H1 (cell line): ENCODE results near the gene STIL. TPM values are rescaled to one million over a fixed set of nuclear protein-coding genes. Genes with fewer than 3 reads are reported as not detected.
A peak's percentile ranks its signal among the peaks of the same experiment; 100 is the strongest.

Experiments used
- CTCF ChIA-PET: fragments of 300-600 bp; sonication (Branson Sonifier 250); formaldehyde crosslinking; loops from one replicate; lab custom pipeline; 2021; ENCODE audit not compliant: partially characterized antibody; lab: Charles Lee
- POLR2A ChIA-PET: fragments of 300-600 bp; sonication (Branson Sonifier 250); formaldehyde crosslinking; loops from one replicate; lab custom pipeline; 2021; ENCODE audit warnings: inconsistent platforms; ENCODE audit not compliant: partially characterized antibody; lab: Charles Lee
- DNase-seq, 2 experiments: peaks; one replicate each; pipeline versions ENCODE4 v3.0.0 to v3.0.0-alpha.2; 2010 to 2022; ENCODE audit warnings: low spot score in 2 of 2, low read depth in 1 of 2, mixed read lengths in 1 of 2
- FAIRE-seq: peaks from 2 replicates; lab custom pipeline; 2011; peaks lifted over from hg19 to GRCh38; lab: Jason Lieb, UNC
- H2AFZ ChIP-seq: 2 replicates; pipeline ENCODE4 v1.8.1; 2012; ENCODE audit warnings: low read length, inconsistent platforms
- H2AK5ac ChIP-seq: 2 replicates; pipeline ENCODE4 v1.6.1; 2013; ENCODE audit warnings: low read depth, low read length
- H2BK120ac ChIP-seq: replicated peaks from 2 replicates; pipeline ENCODE3; 2013; ENCODE audit warnings: low read depth, low read length, inconsistent platforms
- H2BK12ac ChIP-seq: 2 replicates; pipeline ENCODE4 v1.6.1; 2013; ENCODE audit warnings: low read depth, low read length
- H2BK15ac ChIP-seq: 2 replicates; pipeline ENCODE4 v1.6.1; 2013; ENCODE audit warnings: low read length
- H2BK20ac ChIP-seq: 2 replicates; pipeline ENCODE4 v1.6.1; 2013; ENCODE audit warnings: low read length
- H2BK5ac ChIP-seq: 2 replicates; pipeline ENCODE4 v1.6.1; 2013; ENCODE audit warnings: low read depth, low read length
- H3K14ac ChIP-seq: 2 replicates; pipeline ENCODE4 v1.6.1; 2013; ENCODE audit warnings: inconsistent platforms; ENCODE audit not compliant: insufficient read length
- H3K18ac ChIP-seq: 2 replicates; pipeline ENCODE4 v1.6.1; 2013; ENCODE audit warnings: low read length; ENCODE audit errors: extremely low read depth
- H3K23ac ChIP-seq: 2 replicates; pipeline ENCODE4 v1.6.1; 2013; ENCODE audit warnings: inconsistent platforms; ENCODE audit not compliant: insufficient read length
- H3K23me2 ChIP-seq: 2 replicates; pipeline ENCODE4 v1.6.1; 2013; ENCODE audit warnings: low read depth, low read length
- H3K27ac ChIP-seq: 2 replicates; pipeline ENCODE4 v1.6.1; 2011; ENCODE audit warnings: low read depth, low read length, inconsistent platforms
- H3K27me3 ChIP-seq, 4 experiments: replicated peaks in 1 of 4; 1 replicate in 1 of 4; 2 replicates in 3 of 4; pipeline versions ENCODE4 v1.6.1 to v1.8.1; 2011 to 2013; ENCODE audit warnings: low read length in 3 of 4, mild to moderate bottlenecking in 3 of 4, inconsistent platforms in 2 of 4, mixed read lengths in 2 of 4, moderate library complexity in 1 of 4; ENCODE audit not compliant: control insufficient read depth in 3 of 4, insufficient read depth in 3 of 4; ENCODE audit errors: extremely low read depth in 1 of 4
- H3K36me3 ChIP-seq, 4 experiments: 2 replicates each; pipeline versions ENCODE4 v1.6.1 to v1.8.1; 2011 to 2013; ENCODE audit warnings: mild to moderate bottlenecking in 4 of 4, low read length in 3 of 4, moderate library complexity in 2 of 4, control low read depth in 1 of 4, inconsistent platforms in 1 of 4; ENCODE audit not compliant: insufficient read depth in 4 of 4, control insufficient read depth in 2 of 4
- H3K4ac ChIP-seq: replicated peaks from 2 replicates; pipeline ENCODE3; 2013; ENCODE audit warnings: low read length, low read depth, mixed read lengths, inconsistent platforms; ENCODE audit not compliant: insufficient read length
- H3K4me1 ChIP-seq, 4 experiments: replicated peaks in 1 of 4; 1 replicate in 1 of 4; 2 replicates in 3 of 4; pipeline versions ENCODE4 v1.6.1 to v1.8.1; 2011 to 2013; ENCODE audit warnings: low read length in 3 of 4, inconsistent platforms in 2 of 4, mixed read lengths in 1 of 4; ENCODE audit not compliant: insufficient read depth in 4 of 4, control insufficient read depth in 3 of 4
- H3K4me2 ChIP-seq, 2 experiments: 2 replicates each; pipeline versions ENCODE4 v1.6.1 to v1.8.1; 2011 to 2013; ENCODE audit warnings: low read depth in 2 of 2, low read length in 2 of 2, control low read depth in 1 of 2, inconsistent platforms in 1 of 2, mild to moderate bottlenecking in 1 of 2; ENCODE audit not compliant: insufficient read depth in 1 of 2
- H3K4me3 ChIP-seq, 4 experiments: fragments of 200-600, 300-600 bp in 1 of 4; sonication (generic), shearing (Covaris generic), sonication (Bioruptor Twin) in 1 of 4; 2 replicates each; pipeline versions ENCODE4 v1.5.1 to v1.8.1; 2011 to 2016; ENCODE audit warnings: low read length in 4 of 4, low read depth in 3 of 4, control low read depth in 2 of 4, inconsistent platforms in 2 of 4, mild to moderate bottlenecking in 2 of 4, mixed read lengths in 1 of 4, moderate library complexity in 1 of 4; ENCODE audit not compliant: insufficient read depth in 2 of 4; ENCODE audit errors: extremely low read depth in 1 of 4
- H3K56ac ChIP-seq: replicated peaks from 2 replicates; pipeline ENCODE3; 2013; ENCODE audit warnings: low read depth, mild to moderate bottlenecking, mixed read lengths, low read length, inconsistent platforms; ENCODE audit not compliant: insufficient read length
- H3K79me1 ChIP-seq: 2 replicates; pipeline ENCODE4 v1.6.1; 2013; ENCODE audit warnings: low read depth, low read length, control low read depth
- H3K79me2 ChIP-seq, 2 experiments: 2 replicates each; pipeline versions ENCODE4 v1.6.1 to v1.8.1; 2012 to 2013; ENCODE audit warnings: low read length in 2 of 2, mild to moderate bottlenecking in 2 of 2, inconsistent platforms in 1 of 2; ENCODE audit not compliant: insufficient read depth in 2 of 2, control insufficient read depth in 1 of 2
- H3K9ac ChIP-seq, 4 experiments: replicated peaks in 1 of 4; 1 replicate in 1 of 4; 2 replicates in 3 of 4; pipeline versions ENCODE4 v1.6.1 to v1.8.1; 2011 to 2013; ENCODE audit warnings: low read depth in 3 of 4, low read length in 3 of 4, control low read depth in 2 of 4, mild to moderate bottlenecking in 2 of 4, moderate library complexity in 2 of 4, inconsistent platforms in 1 of 4; ENCODE audit errors: extremely low read depth in 1 of 4
- H3K9me3 ChIP-seq, 2 experiments: 2 replicates each; pipeline versions ENCODE4 v1.6.1 to v1.8.1; 2012 to 2013; ENCODE audit warnings: mild to moderate bottlenecking in 2 of 2, moderate library complexity in 2 of 2, control low read depth in 1 of 2, inconsistent platforms in 1 of 2, low read depth in 1 of 2, low read length in 1 of 2, mixed read lengths in 1 of 2; ENCODE audit not compliant: insufficient read depth in 2 of 2
- H4K20me1 ChIP-seq, 2 experiments: replicated peaks in 1 of 2; 2 replicates each; pipeline versions ENCODE3 to v1.8.1; 2011 to 2013; ENCODE audit warnings: inconsistent platforms in 2 of 2, low read length in 2 of 2, mild to moderate bottlenecking in 1 of 2; ENCODE audit not compliant: insufficient read depth in 2 of 2, control insufficient read depth in 1 of 2
- H4K5ac ChIP-seq: 2 replicates; pipeline ENCODE4 v1.6.1; 2013; ENCODE audit warnings: low read length, low read depth, mixed read lengths, inconsistent platforms; ENCODE audit not compliant: insufficient read length
- H4K8ac ChIP-seq: 2 replicates; pipeline ENCODE4 v1.8.0; 2013; ENCODE audit warnings: mild to moderate bottlenecking, moderate library complexity, low read length, inconsistent platforms; ENCODE audit not compliant: insufficient read depth; ENCODE audit errors: extremely low read depth
- H4K91ac ChIP-seq: replicated peaks from 2 replicates; pipeline ENCODE3; 2013; ENCODE audit warnings: low read length, mixed read lengths, inconsistent platforms; ENCODE audit not compliant: insufficient read length
- ASH2L ChIP-seq: fragments of 200-600, 300-600 bp; sonication (generic); IDR thresholded peaks from one replicate; pipeline ENCODE4 v1.7.1; 2017; ENCODE audit warnings: low read length
- CBX5 ChIP-seq: fragments of 300-800, 300-1000 bp; sonication (generic); IDR thresholded peaks from 2 replicates; pipeline ENCODE4 v1.7.1; 2016; ENCODE audit warnings: antibody characterized with exemption, low read length, low read depth
- CHD1 ChIP-seq: IDR thresholded peaks from 2 replicates; pipeline ENCODE4 v1.6.1; 2012; ENCODE audit warnings: low read depth, low read length, improper control_type of control experiment
- JUN ChIP-seq: IDR thresholded peaks from 2 replicates; pipeline ENCODE4 v1.6.1; 2011; ENCODE audit warnings: low read depth, mild to moderate bottlenecking, improper control_type of control experiment, low read length
- RFX5 ChIP-seq: IDR thresholded peaks from 2 replicates; pipeline ENCODE4 v1.6.1; 2011; ENCODE audit warnings: low read depth, low read length, improper control_type of control experiment, borderline replicate concordance
- RXRA ChIP-seq: IDR thresholded peaks from 2 replicates; pipeline ENCODE4 v1.6.1; 2011; ENCODE audit warnings: low read depth, mild to moderate bottlenecking, low read length, moderate library complexity; ENCODE audit not compliant: insufficient read depth
- SIX5 ChIP-seq: IDR thresholded peaks from 2 replicates; pipeline ENCODE4 v1.6.1; 2011; ENCODE audit warnings: mild to moderate bottlenecking, low read depth, low read length
- ZNF274 ChIP-seq: IDR thresholded peaks from 2 replicates; pipeline ENCODE4 v1.7.0; 2012; ENCODE audit warnings: low read length, borderline replicate concordance; ENCODE audit errors: extremely low read depth
- WGBS, 2 experiments: shearing (Covaris generic) in 1 of 2; methylation state at CpG; one replicate each; pipeline versions ENCODE4 v1.1.6 to v1.1.7; 2013 to 2015; ENCODE audit warnings: low lambda C conversion rate in 2 of 2, mixed read lengths in 2 of 2, inconsistent platforms in 1 of 2, low coverage in 1 of 2, missing lambda C conversion rate in 1 of 2; ENCODE audit not compliant: insufficient replicate concordance in 2 of 2, insufficient coverage in 1 of 2, insufficient read length in 1 of 2; ENCODE audit errors: extremely low coverage in 1 of 2, missing lambda C conversion rate in 1 of 2; 5-methylcytosine and 5-hydroxymethylcytosine counted together
- polyA plus RNA-seq, 7 experiments: library from polyadenylated mRNA; depleted of rRNA in 3 of 7; stranded (reverse) in 5 of 7; unstranded in 2 of 7; fragments of >200 nt in 5 of 7; fragments of 200-250 nt in 2 of 7; gene quantifications; 1 replicate in 5 of 7; 2 replicates in 1 of 7; 4 replicates in 1 of 7; pipeline versions ENCODE4 v1.2.1 to v1.2.3, GENCODE V29; 2011 to 2013; ENCODE audit warnings: missing spikeins in 2 of 7, mixed read lengths in 2 of 7
- total RNA-seq: library from RNA; stranded (reverse); fragmentation: NEBNext Ultra II Directional; extraction: Animal tissue kit (Norgen Biotek cat#: 25700); gene quantifications from 2 replicates; pipeline ENCODE4 v1.2.1, GENCODE V29; 2021
- TF ChIP-seq, protein P1 (sequence below): IDR thresholded peaks from 2 replicates; pipeline ENCODE4 v1.6.1; 2011; ENCODE audit warnings: low read length, improper control_type of control experiment
- TF ChIP-seq, protein P2 (sequence below): IDR thresholded peaks from 2 replicates; pipeline ENCODE4 v1.6.1; 2012; ENCODE audit warnings: low read length, inconsistent platforms

Gene STIL
- total and polyA plus RNA-seq, 2 of the 8 experiments (the other 6 are each of a cell fraction or from before 2014, with no cell fraction given), result 13.6 to 25.1 TPM

DNA sequence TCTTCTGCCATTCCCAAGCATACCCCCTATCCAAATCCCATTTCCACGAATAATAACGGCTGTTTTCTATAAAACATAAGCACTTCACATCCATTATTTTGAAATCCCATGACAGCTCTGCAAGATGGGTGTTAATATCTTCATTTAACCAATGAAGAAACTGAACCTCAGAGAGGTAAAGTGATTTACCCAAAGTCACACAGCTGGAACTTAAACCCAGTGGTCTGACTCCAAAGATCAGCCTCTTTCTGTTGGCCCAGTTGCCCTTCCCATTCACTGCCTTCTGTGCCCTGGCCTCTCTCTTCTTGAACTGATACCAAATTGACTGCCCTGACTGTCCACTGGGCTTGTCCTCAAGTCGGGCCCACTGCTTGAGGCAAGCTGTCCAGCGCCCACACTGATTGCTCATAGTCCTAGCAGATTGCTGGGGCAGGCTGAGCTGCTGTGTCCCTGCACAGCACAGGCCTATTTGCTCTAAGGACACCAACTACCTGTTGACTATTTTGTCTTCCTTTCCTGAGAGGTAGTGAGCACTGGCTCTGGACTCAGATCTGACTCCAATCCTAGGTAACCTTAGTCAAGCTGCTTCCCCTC lies 101.2 kb downstream of the STIL start:
- Histone ChIP-seq H3K9me3 (no peaks in the 10 kb centered on the region), H2BK15ac (no peak overlapping the region), H3K9ac (no peak overlapping the region), H3K18ac (no peak overlapping the region), H4K5ac (no peak overlapping the region), H3K79me2 (no peaks in the 10 kb centered on the region), H3K27ac (no peak overlapping the region), H2BK120ac (no peak overlapping the region), H2AFZ (no peak overlapping the region), H3K4me2 (no peak overlapping the region), H3K4ac (no peak overlapping the region), H3K56ac (no peak overlapping the region), H2BK12ac (peak overlapping the region; percentile 90; the same call in 1 of the 2 replicates), H3K79me1 (no peaks in the 10 kb centered on the region), H2BK20ac (no peak overlapping the region), H3K27me3 (peaks cover 2 to 31% (median 27%) of the 10 kb centered on the region in 4 experiments), H4K91ac (no peak overlapping the region), H4K8ac (no peak overlapping the region), H3K36me3 (no peaks in the 10 kb centered on the region), H2BK5ac (0 out of 2 replicates have a peak overlapping the region, but pooled peaks have one; percentile 23), H3K4me3 (no peak overlapping the region), H3K4me1 (peaks cover 5 to 23% (median 16%) of the 10 kb centered on the region in 4 experiments), H4K20me1 (no peaks in the 10 kb centered on the region), H3K14ac (no peak overlapping the region), H2AK5ac (no peak overlapping the region), H3K23me2 (no peaks in the 10 kb centered on the region; the same call in 1 of the 2 replicates), H3K23ac (no peak overlapping the region)
- CTCF ChIA-PET, result interaction anchor here (0.8 to 2.5 kb wide), 10 partner anchors 9 to 333 kb away, joined by 3 to 13 read pairs (median 3); partner anchors contain the start of genes FOXD2 and PDZK1IP1
- DNase-seq, result no peak
- POLR2A ChIA-PET, result interaction anchor here (0.8 kb wide), 1 partner anchor 18 kb away, joined by 3 read pairs; no protein-coding TSS in a partner anchor
- 82 to 100% methylated on average over 2 to 4 of the region's 4 CpGs for WGBS, 2 experiments
- FAIRE-seq, result no peak
- TF ChIP-seq, protein P1, sequence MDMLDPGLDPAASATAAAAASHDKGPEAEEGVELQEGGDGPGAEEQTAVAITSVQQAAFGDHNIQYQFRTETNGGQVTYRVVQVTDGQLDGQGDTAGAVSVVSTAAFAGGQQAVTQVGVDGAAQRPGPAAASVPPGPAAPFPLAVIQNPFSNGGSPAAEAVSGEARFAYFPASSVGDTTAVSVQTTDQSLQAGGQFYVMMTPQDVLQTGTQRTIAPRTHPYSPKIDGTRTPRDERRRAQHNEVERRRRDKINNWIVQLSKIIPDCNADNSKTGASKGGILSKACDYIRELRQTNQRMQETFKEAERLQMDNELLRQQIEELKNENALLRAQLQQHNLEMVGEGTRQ, result no peak
- TF ChIP-seq SIX5, result no peak
- TF ChIP-seq RXRA, result no peak
- no peak for TF ChIP-seq JUN
- no peak for TF ChIP-seq CHD1
- no peak for TF ChIP-seq RFX5
- no peak for TF ChIP-seq CBX5
- TF ChIP-seq, protein P2, sequence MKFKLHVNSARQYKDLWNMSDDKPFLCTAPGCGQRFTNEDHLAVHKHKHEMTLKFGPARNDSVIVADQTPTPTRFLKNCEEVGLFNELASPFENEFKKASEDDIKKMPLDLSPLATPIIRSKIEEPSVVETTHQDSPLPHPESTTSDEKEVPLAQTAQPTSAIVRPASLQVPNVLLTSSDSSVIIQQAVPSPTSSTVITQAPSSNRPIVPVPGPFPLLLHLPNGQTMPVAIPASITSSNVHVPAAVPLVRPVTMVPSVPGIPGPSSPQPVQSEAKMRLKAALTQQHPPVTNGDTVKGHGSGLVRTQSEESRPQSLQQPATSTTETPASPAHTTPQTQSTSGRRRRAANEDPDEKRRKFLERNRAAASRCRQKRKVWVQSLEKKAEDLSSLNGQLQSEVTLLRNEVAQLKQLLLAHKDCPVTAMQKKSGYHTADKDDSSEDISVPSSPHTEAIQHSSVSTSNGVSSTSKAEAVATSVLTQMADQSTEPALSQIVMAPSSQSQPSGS, result no peak
- no peak for TF ChIP-seq ZNF274
- TF ChIP-seq ASH2L, result no peak
